PFSK-1 (cell line): ENCODE measurements around the gene XIST.

Experiments used
- FOXP2 ChIP-seq: optimal IDR thresholded peaks from 2 replicates; pipeline ENCODE3; 2011; ENCODE audit warnings: borderline replicate concordance, control low read depth, inconsistent platforms; ENCODE audit not compliant: insufficient read depth; ENCODE audit errors: extremely low read length, extremely low read depth
- POLR2AphosphoS5 ChIP-seq: IDR thresholded peaks from 2 replicates; pipeline ENCODE4 v1.6.1; 2012; ENCODE audit warnings: low read depth, mild to moderate bottlenecking, control low read depth, low read length, moderate library complexity
- SIN3A ChIP-seq: IDR thresholded peaks from 2 replicates; pipeline ENCODE4 v1.6.1; 2012; ENCODE audit warnings: mild to moderate bottlenecking, low read length, moderate library complexity, borderline replicate concordance; ENCODE audit not compliant: insufficient read depth
- TAF1 ChIP-seq: IDR thresholded peaks from 2 replicates; pipeline ENCODE4 v1.6.1; 2012; ENCODE audit warnings: low read length, control low read depth, borderline replicate concordance; ENCODE audit not compliant: insufficient read depth
- TF ChIP-seq, protein P1 (sequence below), 2 experiments: IDR thresholded peaks; 2 replicates each; pipeline versions ENCODE4 v1.6.1 to v1.8.0; 2011 to 2012; ENCODE audit warnings: low read depth in 2 of 2, low read length in 2 of 2, control low read depth in 1 of 2, inconsistent platforms in 1 of 2, mild to moderate bottlenecking in 1 of 2, moderate library complexity in 1 of 2; ENCODE audit not compliant: insufficient read depth in 1 of 2

Gene XIST

DNA sequence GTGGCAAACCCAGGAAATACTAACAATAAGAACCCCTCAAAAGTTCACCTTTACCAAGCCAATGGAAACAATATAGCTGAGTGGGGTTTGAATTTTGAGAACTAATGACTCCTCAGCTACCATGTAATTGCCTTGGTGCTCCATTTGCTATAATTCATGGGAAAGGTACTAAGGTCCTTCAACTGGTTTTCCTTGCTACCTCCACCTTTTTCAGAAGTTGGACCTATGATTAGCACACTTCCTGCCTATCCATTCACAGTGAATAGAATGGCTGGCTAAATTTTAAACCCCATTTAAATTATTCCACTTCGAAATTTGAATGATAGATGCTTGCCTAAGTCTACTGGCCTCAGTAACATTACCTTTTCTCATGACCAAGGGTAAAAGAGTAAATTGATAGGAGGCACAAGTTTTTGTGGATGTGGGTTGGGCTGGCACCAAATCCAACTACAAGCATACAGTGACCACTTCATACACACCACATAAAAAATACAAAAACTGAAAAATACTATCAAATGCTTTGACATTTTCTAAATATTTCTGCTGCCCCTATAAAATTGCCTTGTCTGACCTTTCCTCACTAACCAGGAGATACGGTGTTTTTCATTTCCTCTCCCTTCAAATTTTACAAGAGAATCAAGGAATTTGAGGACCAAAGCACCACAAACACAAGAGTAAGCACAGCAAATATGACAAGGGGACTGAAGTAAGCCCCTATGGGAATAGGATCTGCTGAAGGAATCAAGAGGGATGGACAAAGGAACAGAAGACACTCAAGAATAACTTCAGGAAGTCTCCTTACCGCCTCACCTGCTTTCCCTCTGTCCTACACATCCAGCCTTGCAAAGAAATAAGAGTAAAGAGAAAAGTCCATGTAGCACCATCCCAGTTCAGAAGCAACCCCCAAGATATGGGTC is 34.1 kb downstream of the XIST start:
- no peak for TF ChIP-seq FOXP2
- no peak for TF ChIP-seq POLR2AphosphoS5
- TF ChIP-seq SIN3A = no peak
- TF ChIP-seq TAF1 = no peak
- TF ChIP-seq, protein P1, sequence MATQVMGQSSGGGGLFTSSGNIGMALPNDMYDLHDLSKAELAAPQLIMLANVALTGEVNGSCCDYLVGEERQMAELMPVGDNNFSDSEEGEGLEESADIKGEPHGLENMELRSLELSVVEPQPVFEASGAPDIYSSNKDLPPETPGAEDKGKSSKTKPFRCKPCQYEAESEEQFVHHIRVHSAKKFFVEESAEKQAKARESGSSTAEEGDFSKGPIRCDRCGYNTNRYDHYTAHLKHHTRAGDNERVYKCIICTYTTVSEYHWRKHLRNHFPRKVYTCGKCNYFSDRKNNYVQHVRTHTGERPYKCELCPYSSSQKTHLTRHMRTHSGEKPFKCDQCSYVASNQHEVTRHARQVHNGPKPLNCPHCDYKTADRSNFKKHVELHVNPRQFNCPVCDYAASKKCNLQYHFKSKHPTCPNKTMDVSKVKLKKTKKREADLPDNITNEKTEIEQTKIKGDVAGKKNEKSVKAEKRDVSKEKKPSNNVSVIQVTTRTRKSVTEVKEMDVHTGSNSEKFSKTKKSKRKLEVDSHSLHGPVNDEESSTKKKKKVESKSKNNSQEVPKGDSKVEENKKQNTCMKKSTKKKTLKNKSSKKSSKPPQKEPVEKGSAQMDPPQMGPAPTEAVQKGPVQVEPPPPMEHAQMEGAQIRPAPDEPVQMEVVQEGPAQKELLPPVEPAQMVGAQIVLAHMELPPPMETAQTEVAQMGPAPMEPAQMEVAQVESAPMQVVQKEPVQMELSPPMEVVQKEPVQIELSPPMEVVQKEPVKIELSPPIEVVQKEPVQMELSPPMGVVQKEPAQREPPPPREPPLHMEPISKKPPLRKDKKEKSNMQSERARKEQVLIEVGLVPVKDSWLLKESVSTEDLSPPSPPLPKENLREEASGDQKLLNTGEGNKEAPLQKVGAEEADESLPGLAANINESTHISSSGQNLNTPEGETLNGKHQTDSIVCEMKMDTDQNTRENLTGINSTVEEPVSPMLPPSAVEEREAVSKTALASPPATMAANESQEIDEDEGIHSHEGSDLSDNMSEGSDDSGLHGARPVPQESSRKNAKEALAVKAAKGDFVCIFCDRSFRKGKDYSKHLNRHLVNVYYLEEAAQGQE (IDR thresholded peaks at IDR 0.05; ENCODE audit: insufficient read depth in 1 of 2, low read depth in 2 of 2, low read length in 2 of 2) = no peak

- no peak for TF ChIP-seq FOXP2
- TF ChIP-seq POLR2AphosphoS5 = no peak
- TF ChIP-seq, protein P1 (IDR thresholded peaks at IDR 0.05; ENCODE audit: insufficient read depth in 1 of 2, low read depth in 2 of 2, low read length in 2 of 2) = no peak
- no peak for TF ChIP-seq SIN3A
- TF ChIP-seq TAF1 = no peak
These were observed 34.9 kb downstream of the XIST start for GRCh38 chrX:73817393-73818199.

- TF ChIP-seq POLR2AphosphoS5 (no peak), FOXP2 (no peak), SIN3A (no peak), TAF1 (no peak)
- TF ChIP-seq, protein P1 (IDR thresholded peaks at IDR 0.05; ENCODE audit: insufficient read depth in 1 of 2, low read depth in 2 of 2, low read length in 2 of 2) = no peak
These were observed 40.3 kb downstream of the XIST start for GRCh38 chrX:73812256-73812655.

GRCh38 chrX:73799888-73800287 is 52.6 kb downstream of the XIST start:
- TF ChIP-seq FOXP2 (no peak), TAF1 (no peak), POLR2AphosphoS5 (no peak), SIN3A (no peak)
- TF ChIP-seq, protein P1 (IDR thresholded peaks at IDR 0.05; ENCODE audit: insufficient read depth in 1 of 2, low read depth in 2 of 2, low read length in 2 of 2) = no peak
